ENCODE results near the gene NTRK2. TPM values are rescaled to one million over a fixed set of nuclear protein-coding genes. Genes with fewer than 3 reads are reported as not detected.

NTRK2 gene
- total RNA-seq, 1 donor from 2014 or later = 16.0 TPM

GRCh38 chr9:84919440-84919839, 249.9 kb downstream of the NTRK2 start:
- H3K9me3 ChIP-seq = no peaks in the 10 kb centered on the region
- TF ChIP-seq POLR2A (IDR thresholded peaks at IDR 0.05) = no peak
- TF ChIP-seq, protein P1, sequence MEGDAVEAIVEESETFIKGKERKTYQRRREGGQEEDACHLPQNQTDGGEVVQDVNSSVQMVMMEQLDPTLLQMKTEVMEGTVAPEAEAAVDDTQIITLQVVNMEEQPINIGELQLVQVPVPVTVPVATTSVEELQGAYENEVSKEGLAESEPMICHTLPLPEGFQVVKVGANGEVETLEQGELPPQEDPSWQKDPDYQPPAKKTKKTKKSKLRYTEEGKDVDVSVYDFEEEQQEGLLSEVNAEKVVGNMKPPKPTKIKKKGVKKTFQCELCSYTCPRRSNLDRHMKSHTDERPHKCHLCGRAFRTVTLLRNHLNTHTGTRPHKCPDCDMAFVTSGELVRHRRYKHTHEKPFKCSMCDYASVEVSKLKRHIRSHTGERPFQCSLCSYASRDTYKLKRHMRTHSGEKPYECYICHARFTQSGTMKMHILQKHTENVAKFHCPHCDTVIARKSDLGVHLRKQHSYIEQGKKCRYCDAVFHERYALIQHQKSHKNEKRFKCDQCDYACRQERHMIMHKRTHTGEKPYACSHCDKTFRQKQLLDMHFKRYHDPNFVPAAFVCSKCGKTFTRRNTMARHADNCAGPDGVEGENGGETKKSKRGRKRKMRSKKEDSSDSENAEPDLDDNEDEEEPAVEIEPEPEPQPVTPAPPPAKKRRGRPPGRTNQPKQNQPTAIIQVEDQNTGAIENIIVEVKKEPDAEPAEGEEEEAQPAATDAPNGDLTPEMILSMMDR (IDR thresholded peaks at IDR 0.05) = no peak
- no peak for TF ChIP-seq POLR2AphosphoS5 (IDR thresholded peaks at IDR 0.05; ENCODE audit: insufficient read depth in 1 of 2, low read depth in 1 of 2)

DNA sequence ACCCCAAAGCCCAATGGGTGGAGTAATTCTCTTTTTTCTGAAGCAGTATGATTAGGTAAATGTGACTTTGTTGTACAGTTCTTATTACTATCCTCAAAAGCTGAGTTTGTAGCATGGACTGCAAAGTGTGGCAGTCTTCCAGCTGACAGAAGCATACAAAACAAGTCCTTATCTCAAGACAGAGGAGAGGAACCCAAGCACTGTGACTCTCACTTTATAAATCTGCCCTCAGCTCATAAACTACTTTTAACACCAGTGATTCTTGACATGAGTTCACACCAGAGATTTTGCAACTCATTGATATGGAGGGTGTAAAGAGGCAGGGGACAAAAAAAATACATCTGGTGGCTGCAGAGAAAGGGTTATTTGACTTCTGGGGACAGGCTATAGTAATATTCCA, 251.6 kb downstream of the NTRK2 start:
- no peak for DNase-seq (ENCODE audit: extremely low spot score in 2 of 2)
- Histone ChIP-seq H3K27ac (no peak overlapping the region), H3K36me3 (no peaks in the 10 kb centered on the region), H3K9me3 (no peaks in the 10 kb centered on the region), H3K27me3 (no peaks in the 10 kb centered on the region), H3K4me3 (no peak overlapping the region), H3K4me1 (no peaks in the 10 kb centered on the region)
- intact Hi-C loops (cut with DNase I) = no loop called here
- TF ChIP-seq POLR2A (IDR thresholded peaks at IDR 0.05) (no peak), POLR2AphosphoS5 (IDR thresholded peaks at IDR 0.05; ENCODE audit: insufficient read depth in 1 of 2, low read depth in 1 of 2) (no peak)
- TF ChIP-seq, protein P1 (IDR thresholded peaks at IDR 0.05) = no peak

More at GRCh38 chr9:84919440-84919839, 249.9 kb downstream of the NTRK2 start:
- H3K4me1 ChIP-seq = no peaks in the 10 kb centered on the region
- intact Hi-C loops (cut with DNase I) = no loop called here
- no peak overlapping the region for H3K4me3 ChIP-seq
- DNase-seq (ENCODE audit: extremely low spot score in 2 of 2) = no peak
- H3K27me3 ChIP-seq = no peaks in the 10 kb centered on the region
- no peaks in the 10 kb centered on the region for H3K36me3 ChIP-seq
- H3K27ac ChIP-seq = no peak overlapping the region

GRCh38 chr9:84922051-84922450, 252.5 kb downstream of the NTRK2 start:
- Histone ChIP-seq H3K4me3 (no peak overlapping the region), H3K27me3 (no peaks in the 10 kb centered on the region), H3K9me3 (no peaks in the 10 kb centered on the region), H3K27ac (no peak overlapping the region), H3K4me1 (no peaks in the 10 kb centered on the region), H3K36me3 (no peaks in the 10 kb centered on the region)
- DNase-seq (ENCODE audit: extremely low spot score in 2 of 2) = no peak
- TF ChIP-seq POLR2AphosphoS5 (IDR thresholded peaks at IDR 0.05; ENCODE audit: insufficient read depth in 1 of 2, low read depth in 1 of 2) (no peak), POLR2A (IDR thresholded peaks at IDR 0.05) (no peak)
- TF ChIP-seq, protein P1 (IDR thresholded peaks at IDR 0.05) = no peak
- intact Hi-C loops (cut with DNase I) = no loop called here

DNA sequence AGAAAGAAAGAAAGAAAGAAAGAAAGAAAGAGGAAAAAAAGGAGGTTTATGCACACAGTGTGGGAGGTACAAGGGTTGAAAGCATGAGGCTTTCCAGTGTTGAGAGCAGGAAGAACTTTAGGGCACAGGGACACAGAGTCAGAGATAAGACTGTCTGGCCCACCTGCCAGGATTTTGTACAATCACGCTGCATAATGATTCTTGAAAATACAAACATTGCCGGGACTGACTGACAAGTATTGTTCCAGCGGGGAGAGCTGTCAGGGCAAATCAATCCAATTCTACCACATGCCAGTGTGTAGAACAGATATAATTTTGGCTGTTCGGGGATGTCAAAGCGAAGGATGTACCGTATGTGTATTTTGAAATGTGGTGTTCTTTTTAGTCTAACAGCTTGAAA, 254.7 kb downstream of the NTRK2 start:
- no peak for TF ChIP-seq POLR2A (IDR thresholded peaks at IDR 0.05)
- Histone ChIP-seq H3K36me3 (no peaks in the 10 kb centered on the region), H3K9me3 (no peaks in the 10 kb centered on the region), H3K27ac (no peak overlapping the region), H3K4me1 (no peaks in the 10 kb centered on the region), H3K4me3 (no peak overlapping the region), H3K27me3 (no peaks in the 10 kb centered on the region)
- intact Hi-C loops (cut with DNase I) = no loop called here
- no peak for DNase-seq (ENCODE audit: extremely low spot score in 2 of 2)

DNA sequence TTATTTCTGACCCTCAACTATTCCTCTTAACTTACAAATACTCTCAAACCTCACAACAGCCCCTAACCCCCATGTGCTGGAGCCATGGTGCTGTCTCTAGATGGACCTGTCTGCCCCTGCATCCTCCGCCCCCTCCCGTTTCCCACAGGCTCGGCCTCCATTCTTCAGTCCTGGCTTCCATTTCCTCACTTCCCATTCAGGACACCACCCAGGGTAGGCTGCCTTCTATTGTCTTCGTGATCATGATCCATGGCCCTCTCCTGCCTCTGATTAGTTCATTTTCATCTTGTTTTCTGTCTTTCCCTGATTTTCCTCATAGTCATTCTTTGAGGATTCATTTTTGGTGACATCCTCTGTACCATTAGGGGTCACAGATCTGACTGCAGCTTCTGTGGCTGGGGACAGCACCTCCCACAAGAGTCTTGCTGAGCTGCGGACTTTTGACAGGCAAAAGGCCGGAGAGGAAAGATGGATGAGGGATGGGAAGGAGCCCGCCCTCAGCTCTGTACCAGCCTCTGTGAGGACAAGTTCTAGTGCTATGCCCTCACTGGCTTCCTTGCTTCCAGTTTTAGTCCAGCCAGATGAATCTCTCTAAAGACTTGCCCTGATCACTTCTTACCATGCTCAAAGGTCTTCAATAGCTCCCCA, 255.8 kb downstream of the NTRK2 start:
- Histone ChIP-seq H3K4me3 (no peak overlapping the region), H3K27me3 (no peaks in the 10 kb centered on the region), H3K36me3 (no peaks in the 10 kb centered on the region), H3K27ac (no peak overlapping the region), H3K9me3 (no peaks in the 10 kb centered on the region), H3K4me1 (no peaks in the 10 kb centered on the region)
- intact Hi-C loops (cut with DNase I) = no loop called here
- TF ChIP-seq POLR2A (IDR thresholded peaks at IDR 0.05) (no peak), POLR2AphosphoS5 (IDR thresholded peaks at IDR 0.05; ENCODE audit: insufficient read depth in 1 of 2, low read depth in 1 of 2) (no peak)
- TF ChIP-seq, protein P1 (IDR thresholded peaks at IDR 0.05) = no peak
- no peak for DNase-seq (ENCODE audit: extremely low spot score in 2 of 2)

Data from vagina (tissue), 2 donors.